ENCODE measurements around the gene ACKR2. TPM values are rescaled to one million over a fixed set of nuclear protein-coding genes. Genes with fewer than 3 reads are reported as not detected.
A peak's percentile ranks its signal among the peaks of the same experiment; 100 is the strongest.

Gene ACKR2
- total RNA-seq, 1 donor = not detected

GRCh38 chr3:42780892-42781700 is 28.1 kb upstream of the ACKR2 start:
- no peak overlapping the region for H3K4me2 ChIP-seq (ENCODE audit: insufficient read depth, low read length)
- peaks cover 4% of the 10 kb centered on the region for H4K20me1 ChIP-seq (ENCODE audit: insufficient read depth, low read length)

GRCh38 chr3:42786212-42786611 is 23.0 kb upstream of the ACKR2 start:
- Histone ChIP-seq H3K4me3 (ENCODE audit: insufficient read depth, low read length) (no peak overlapping the region), H3K27me3 (ENCODE audit: insufficient read depth, low read length) (no peaks in the 10 kb centered on the region), H3K79me2 (ENCODE audit: insufficient read depth, low read length) (peaks cover 19% of the 10 kb centered on the region), H3K27ac (ENCODE audit: low read depth, low read length) (no peak overlapping the region), H2AFZ (ENCODE audit: low read length) (no peak overlapping the region), H3K4me2 (ENCODE audit: insufficient read depth, low read length) (no peak overlapping the region), H3K36me3 (ENCODE audit: insufficient read depth, low read length) (peaks cover 19% of the 10 kb centered on the region), H3K9me3 (ENCODE audit: low read depth, low read length) (no peaks in the 10 kb centered on the region), H3K4me1 (ENCODE audit: insufficient read depth, low read length) (no peaks in the 10 kb centered on the region), H4K20me1 (ENCODE audit: insufficient read depth, low read length) (no peaks in the 10 kb centered on the region)
- no peak for DNase-seq (ENCODE audit: insufficient read length, low spot score, missing footprints)
- TF ChIP-seq CTCF (IDR thresholded peaks at IDR 0.05; ENCODE audit: extremely low read depth, low read depth, low read length) = no peak

More at GRCh38 chr3:42780892-42781700, 28.1 kb upstream of the ACKR2 start:
- no peaks in the 10 kb centered on the region for H3K27me3 ChIP-seq (ENCODE audit: insufficient read depth, low read length)
- H2AFZ ChIP-seq (ENCODE audit: low read length) = no peak overlapping the region
- peak overlapping the region; percentile 40 for H3K27ac ChIP-seq (ENCODE audit: low read depth, low read length)
- H3K4me3 ChIP-seq (ENCODE audit: insufficient read depth, low read length) = no peak overlapping the region
- H3K36me3 ChIP-seq (ENCODE audit: insufficient read depth, low read length) = peaks cover 11% of the 10 kb centered on the region
- peaks cover 31% of the 10 kb centered on the region for H3K4me1 ChIP-seq (ENCODE audit: insufficient read depth, low read length)
- peak; percentile 62 for DNase-seq (ENCODE audit: insufficient read length, low spot score, missing footprints)
- H3K79me2 ChIP-seq (ENCODE audit: insufficient read depth, low read length) = no peaks in the 10 kb centered on the region
- H3K9me3 ChIP-seq (ENCODE audit: low read depth, low read length) = no peaks in the 10 kb centered on the region
- peak; percentile 78 for TF ChIP-seq CTCF (IDR thresholded peaks at IDR 0.05; ENCODE audit: extremely low read depth, low read depth, low read length)

GRCh38 chr3:42786631-42787030 is 22.6 kb upstream of the ACKR2 start:
- no peak overlapping the region for H2AFZ ChIP-seq (ENCODE audit: low read length)
- no peak for DNase-seq (ENCODE audit: insufficient read length, low spot score, missing footprints)
- no peaks in the 10 kb centered on the region for H3K4me1 ChIP-seq (ENCODE audit: insufficient read depth, low read length)
- H3K79me2 ChIP-seq (ENCODE audit: insufficient read depth, low read length) = peaks cover 23% of the 10 kb centered on the region
- no peaks in the 10 kb centered on the region for H3K27me3 ChIP-seq (ENCODE audit: insufficient read depth, low read length)
- TF ChIP-seq CTCF (IDR thresholded peaks at IDR 0.05; ENCODE audit: extremely low read depth, low read depth, low read length) = no peak
- no peaks in the 10 kb centered on the region for H4K20me1 ChIP-seq (ENCODE audit: insufficient read depth, low read length)
- no peak overlapping the region for H3K4me3 ChIP-seq (ENCODE audit: insufficient read depth, low read length)
- no peak overlapping the region for H3K4me2 ChIP-seq (ENCODE audit: insufficient read depth, low read length)
- H3K36me3 ChIP-seq (ENCODE audit: insufficient read depth, low read length) = peaks cover 19% of the 10 kb centered on the region
- H3K9me3 ChIP-seq (ENCODE audit: low read depth, low read length) = no peaks in the 10 kb centered on the region
- no peak overlapping the region for H3K27ac ChIP-seq (ENCODE audit: low read depth, low read length)

GRCh38 chr3:42790714-42791229 is 18.5 kb upstream of the ACKR2 start:
- no peak for DNase-seq (ENCODE audit: insufficient read length, low spot score, missing footprints)
- TF ChIP-seq CTCF (IDR thresholded peaks at IDR 0.05; ENCODE audit: extremely low read depth, low read depth, low read length) = no peak
- Histone ChIP-seq H3K4me1 (ENCODE audit: insufficient read depth, low read length) (no peaks in the 10 kb centered on the region), H3K36me3 (ENCODE audit: insufficient read depth, low read length) (peaks cover 19% of the 10 kb centered on the region), H3K79me2 (ENCODE audit: insufficient read depth, low read length) (peaks cover 46% of the 10 kb centered on the region), H3K4me2 (ENCODE audit: insufficient read depth, low read length) (no peak overlapping the region), H2AFZ (ENCODE audit: low read length) (no peak overlapping the region), H3K4me3 (ENCODE audit: insufficient read depth, low read length) (no peak overlapping the region), H3K9me3 (ENCODE audit: low read depth, low read length) (no peaks in the 10 kb centered on the region), H3K27me3 (ENCODE audit: insufficient read depth, low read length) (no peaks in the 10 kb centered on the region), H4K20me1 (ENCODE audit: insufficient read depth, low read length) (no peaks in the 10 kb centered on the region), H3K27ac (ENCODE audit: low read depth, low read length) (no peak overlapping the region)
